ENCODE measurements around the gene TMPRSS12. TPM values are rescaled to one million over a fixed set of nuclear protein-coding genes. Genes with fewer than 3 reads are reported as not detected.

TMPRSS12 gene
- total and polyA plus RNA-seq, 2 donors from 2014 or later, result not detected

GRCh38 chr12:50887191-50887590, 44.5 kb downstream of the TMPRSS12 start:
- no peak for TF ChIP-seq CTCF (IDR thresholded peaks at IDR 0.05; ENCODE audit: borderline replicate concordance, extremely low read depth, insufficient read depth)
- FAIRE-seq, result no peak
- no peaks in the 10 kb centered on the region for H3K27me3 ChIP-seq (ENCODE audit: control insufficient read depth, insufficient read depth, low read length)

GRCh38 chr12:50888666-50889065, 45.9 kb downstream of the TMPRSS12 start:
- Histone ChIP-seq H3K27me3 (ENCODE audit: control insufficient read depth, insufficient read depth, low read length) (no peaks in the 10 kb centered on the region), H3K36me3 (ENCODE audit: control insufficient read depth in 2 of 3, insufficient read depth in 3 of 3, low read length in 3 of 3) (no peaks in the 10 kb centered on the region), H3K4me3 (ENCODE audit: low read length in 3 of 3) (no peak overlapping the region), H3K9me3 (ENCODE audit: control insufficient read depth in 2 of 3, insufficient read depth in 1 of 3, low read length in 3 of 3) (no peaks in the 10 kb centered on the region), H3K4me1 (ENCODE audit: control insufficient read depth in 2 of 3, insufficient read depth in 2 of 3, low read depth in 1 of 3, low read length in 3 of 3) (no peaks in the 10 kb centered on the region), H3K9ac (ENCODE audit: low read length in 3 of 3) (no peak overlapping the region), H3K27ac (ENCODE audit: low read depth in 2 of 2, low read length in 2 of 2) (no peak overlapping the region)
- DNase-seq (no peak), FAIRE-seq (no peak)
- no peak for TF ChIP-seq CTCF (IDR thresholded peaks at IDR 0.05; ENCODE audit: borderline replicate concordance, extremely low read depth, insufficient read depth)
- intact Hi-C loops (cut with DNase I), result no loop called here

More at GRCh38 chr12:50887191-50887590, 44.5 kb downstream of the TMPRSS12 start:
- Histone ChIP-seq H3K4me1 (ENCODE audit: control insufficient read depth in 2 of 3, insufficient read depth in 2 of 3, low read depth in 1 of 3, low read length in 3 of 3) (no peaks in the 10 kb centered on the region), H3K9ac (ENCODE audit: low read length in 3 of 3) (no peak overlapping the region), H3K27ac (ENCODE audit: low read depth in 2 of 2, low read length in 2 of 2) (no peak overlapping the region), H3K36me3 (ENCODE audit: control insufficient read depth in 2 of 3, insufficient read depth in 3 of 3, low read length in 3 of 3) (no peaks in the 10 kb centered on the region), H3K9me3 (ENCODE audit: control insufficient read depth in 2 of 3, insufficient read depth in 1 of 3, low read length in 3 of 3) (no peaks in the 10 kb centered on the region), H3K4me3 (ENCODE audit: low read length in 3 of 3) (no peak overlapping the region)
- intact Hi-C loops (cut with DNase I), result no loop called here
- no peak for DNase-seq

GRCh38 chr12:50894241-50894640, 51.5 kb downstream of the TMPRSS12 start:
- intact Hi-C loops (cut with DNase I), result no loop called here
- FAIRE-seq, result no peak

More at GRCh38 chr12:50894241-50894640, 51.5 kb downstream of the TMPRSS12 start:
- DNase-seq, result no peak
- no peak overlapping the region for H3K27ac ChIP-seq (ENCODE audit: low read depth in 2 of 2, low read length in 2 of 2)
- no peak overlapping the region for H3K4me3 ChIP-seq (ENCODE audit: low read length in 3 of 3)
- no peak for TF ChIP-seq CTCF (IDR thresholded peaks at IDR 0.05; ENCODE audit: borderline replicate concordance, extremely low read depth, insufficient read depth)
- no peaks in the 10 kb centered on the region for H3K4me1 ChIP-seq (ENCODE audit: control insufficient read depth in 2 of 3, insufficient read depth in 2 of 3, low read depth in 1 of 3, low read length in 3 of 3)
- no peak overlapping the region for H3K9ac ChIP-seq (ENCODE audit: low read length in 3 of 3)
- peaks cover 0 to 2% (median 0%) of the 10 kb centered on the region in 3 donors for H3K9me3 ChIP-seq (ENCODE audit: control insufficient read depth in 2 of 3, insufficient read depth in 1 of 3, low read length in 3 of 3)
- no peaks in the 10 kb centered on the region for H3K36me3 ChIP-seq (ENCODE audit: control insufficient read depth in 2 of 3, insufficient read depth in 3 of 3, low read length in 3 of 3)
- no peaks in the 10 kb centered on the region for H3K27me3 ChIP-seq (ENCODE audit: control insufficient read depth, insufficient read depth, low read length)

Measured in kidney (tissue), 14 donors.